ENCODE measurements around the gene UBE2A. TPM values are rescaled to one million over a fixed set of nuclear protein-coding genes. Genes with fewer than 3 reads are reported as not detected.
A peak's percentile ranks its signal among the peaks of the same experiment; 100 is the strongest.

Gene UBE2A
- total and polyA plus RNA-seq, 2 of the 13 experiments (the other 11 are each of a cell fraction or from before 2014, with no cell fraction given): 17.0 to 30.5 TPM

- DNase-seq (ENCODE audit: low spot score) (no peak), FAIRE-seq (no peak), ATAC-seq (no peak)
- Histone ChIP-seq H3K79me2 (ENCODE audit: insufficient read depth, low read length) (no peaks in the 10 kb centered on the region), H3K4me2 (ENCODE audit: low read depth, low read length) (no peak overlapping the region), H3K9me3 (ENCODE audit: low read length) (no peaks in the 10 kb centered on the region), H3K27ac (ENCODE audit: extremely low read length, insufficient read depth, low read length) (no peak overlapping the region), H3K27me3 (ENCODE audit: control insufficient read depth in 1 of 2, insufficient read depth in 2 of 2, low read length in 2 of 2) (no peaks in the 10 kb centered on the region), H4K20me1 (ENCODE audit: insufficient read depth, low read length) (no peaks in the 10 kb centered on the region), H2AFZ (ENCODE audit: low read length) (no peak overlapping the region), H3K9ac (ENCODE audit: insufficient read depth, low read depth, low read length) (no peak overlapping the region), H3K36me3 (replicated peaks in 1 of 2; ENCODE audit: control insufficient read depth in 1 of 2, insufficient read depth in 2 of 2, low read length in 2 of 2) (no peaks in the 10 kb centered on the region), H3K4me1 (ENCODE audit: insufficient read depth, low read length) (no peaks in the 10 kb centered on the region), H3K4me3 (replicated peaks in 1 of 3; ENCODE audit: insufficient read depth in 1 of 3, low read depth in 2 of 3, low read length in 3 of 3) (no peak overlapping the region)
- WGBS (ENCODE audit: low lambda C conversion rate): 65% methylated on average over 12 of the region's 13 CpGs
- ChIA-PET POLR2A (no interaction called here), CTCF (ENCODE audit: low intra/inter-chr PET ratio, low total read pairs) (no interaction called here)
- no peak for TF ChIP-seq ZNF574 (CRISPR knock-in tag; IDR thresholded peaks at IDR 0.05)
- no peak for TF ChIP-seq FLYWCH1 (CRISPR knock-in tag; IDR thresholded peaks at IDR 0.05)
- no peak for TF ChIP-seq DRAP1 (CRISPR knock-in tag; IDR thresholded peaks at IDR 0.05)
- TF ChIP-seq ZNF253 (CRISPR knock-in tag; IDR thresholded peaks at IDR 0.05; ENCODE audit: borderline replicate concordance): no peak
- TF ChIP-seq PRPF4 (IDR thresholded peaks at IDR 0.05; ENCODE audit: low read depth, low read length, poor library complexity, severe bottlenecking): no peak
- TF ChIP-seq CREB1 (IDR thresholded peaks at IDR 0.05): peak; percentile 81
- no peak for TF ChIP-seq CREB1 (CRISPR knock-in tag; IDR thresholded peaks at IDR 0.05)
- TF ChIP-seq TAF15 (IDR thresholded peaks at IDR 0.05; ENCODE audit: low read depth, low read length, poor library complexity, severe bottlenecking): no peak
- no peak for TF ChIP-seq RFXAP (CRISPR knock-in tag; IDR thresholded peaks at IDR 0.05; ENCODE audit: borderline replicate concordance)
- no peak for TF ChIP-seq ZBTB7B (CRISPR knock-in tag; IDR thresholded peaks at IDR 0.05)
- in situ Hi-C loops (cut with HindIII; ENCODE audit: extremely low pct_ligation_motif_present, low pct_unique_long_range_greater_than_20kb): no loop called here
- intact Hi-C loops (cut with micrococcal nuclease; ENCODE audit: unreplicated experiment): no loop called here
- no TSS peak for BruUV-seq (replicated peaks)
Observed at GRCh38 chrX:119614776-119615175, 40.4 kb downstream of the UBE2A start.

All from HepG2 (cell line).